ENCODE data around the gene POPDC2. TPM values are rescaled to one million over a fixed set of nuclear protein-coding genes. Genes with fewer than 3 reads are reported as not detected.

Gene POPDC2
- total and polyA plus RNA-seq, 10 of the 15 experiments (the other 5 are each of a cell fraction or from before 2014, with no cell fraction given): 1.8 to 12.7 (median 3.5) TPM

- H3K36me3 ChIP-seq (ENCODE audit: control insufficient read depth in 2 of 2, insufficient read depth in 2 of 2, low read length in 1 of 2): no peaks in the 10 kb centered on the region; a peak in 1 of 4 replicates
- H4K20me1 ChIP-seq (ENCODE audit: control insufficient read depth, insufficient read depth): no peaks in the 10 kb centered on the region
- ChIA-PET POLR2A (no interaction called here), CTCF (interaction anchor here (0.7 to 0.9 kb wide), 2 partner anchors 13 to 39 kb away, joined by 3 read pairs; no protein-coding TSS in a partner anchor), SMC1A (ENCODE audit: uncharacterized antibody, unreplicated experiment) (interaction anchor here (9.4 kb wide), 1 partner anchor 31 kb away, joined by 128 read pairs; no protein-coding TSS in a partner anchor), RAD21 (ENCODE audit: unreplicated experiment) (interaction anchor here (1.0 kb wide), 1 partner anchor 134 kb away, joined by 3 read pairs; no protein-coding TSS in a partner anchor)
- 85% methylated on average over 4 of the region's 4 CpGs for WGBS (ENCODE audit: insufficient coverage, insufficient replicate concordance, low lambda C conversion rate, missing lambda C conversion rate)
- H3K9me3 ChIP-seq (replicated peaks; ENCODE audit: control insufficient read depth, insufficient read depth, low read length): no peaks in the 10 kb centered on the region
- no peak overlapping the region for H2AFZ ChIP-seq (ENCODE audit: control insufficient read depth, low read depth, low read length)
- peaks cover 38% of the 10 kb centered on the region for H3K4me1 ChIP-seq (ENCODE audit: control insufficient read depth, insufficient read depth, low read length)
- no TSS peak for BruUV-seq (replicated peaks)
- no peak for TF ChIP-seq BACH1 (IDR thresholded peaks at IDR 0.05; ENCODE audit: borderline replicate concordance)
- no peak overlapping the region for H3K27ac ChIP-seq (ENCODE audit: control insufficient read depth, insufficient read depth)
- intact Hi-C loops (cut with micrococcal nuclease; ENCODE audit: unreplicated experiment): no loop called here
- no peak for ATAC-seq
- no peak overlapping the region for H3K4me3 ChIP-seq
- H3K27me3 ChIP-seq (replicated peaks in 1 of 2; ENCODE audit: control insufficient read depth in 2 of 2, insufficient read depth in 2 of 2, low read length in 1 of 2): no peaks in the 10 kb centered on the region
- in situ Hi-C loops (cut with MboI): no loop called here
- no peak overlapping the region for H3K4me2 ChIP-seq (ENCODE audit: control insufficient read depth, insufficient read depth)
- no peaks in the 10 kb centered on the region for H3K79me2 ChIP-seq (ENCODE audit: control insufficient read depth, insufficient read depth, low read length)
- H3K9ac ChIP-seq (ENCODE audit: control insufficient read depth, insufficient read depth, low read length): no peak overlapping the region
- no peak for FAIRE-seq
- DNase-seq (ENCODE audit: low read depth, low spot score): no peak
Observed at GRCh38 chr3:119632829-119633228, 27.6 kb downstream of the POPDC2 start.

GRCh38 chr3:119632216-119632615, 28.2 kb downstream of the POPDC2 start:
- WGBS (ENCODE audit: insufficient coverage, insufficient replicate concordance, low lambda C conversion rate, missing lambda C conversion rate): 74% methylated on average over 4 of the region's 4 CpGs
- H4K20me1 ChIP-seq (ENCODE audit: control insufficient read depth, insufficient read depth): no peaks in the 10 kb centered on the region
- H2AFZ ChIP-seq (ENCODE audit: control insufficient read depth, low read depth, low read length): no peak overlapping the region
- ATAC-seq (no peak), FAIRE-seq (no peak), DNase-seq (ENCODE audit: low read depth, low spot score) (no peak)
- in situ Hi-C loops (cut with MboI): no loop called here
- H3K27ac ChIP-seq (ENCODE audit: control insufficient read depth, insufficient read depth): no peak overlapping the region
- no peaks in the 10 kb centered on the region; a peak in 1 of 4 replicates for H3K36me3 ChIP-seq (ENCODE audit: control insufficient read depth in 2 of 2, insufficient read depth in 2 of 2, low read length in 1 of 2)
- intact Hi-C loops (cut with micrococcal nuclease; ENCODE audit: unreplicated experiment): no loop called here
- H3K4me1 ChIP-seq (ENCODE audit: control insufficient read depth, insufficient read depth, low read length): peaks cover 38% of the 10 kb centered on the region
- no peaks in the 10 kb centered on the region for H3K9me3 ChIP-seq (replicated peaks; ENCODE audit: control insufficient read depth, insufficient read depth, low read length)
- H3K9ac ChIP-seq (ENCODE audit: control insufficient read depth, insufficient read depth, low read length): no peak overlapping the region
- H3K79me2 ChIP-seq (ENCODE audit: control insufficient read depth, insufficient read depth, low read length): no peaks in the 10 kb centered on the region
- ChIA-PET CTCF (interaction anchor here (0.9 kb wide), 2 partner anchors 12 to 40 kb away, joined by 3 read pairs; no protein-coding TSS in a partner anchor), POLR2A (no interaction called here), SMC1A (ENCODE audit: uncharacterized antibody, unreplicated experiment) (interaction anchor here (9.4 kb wide), 1 partner anchor 31 kb away, joined by 128 read pairs; no protein-coding TSS in a partner anchor), RAD21 (ENCODE audit: unreplicated experiment) (interaction anchor here (1.0 to 7.8 kb wide), 2 partner anchors 31 to 133 kb away, joined by 3 to 103 read pairs; no protein-coding TSS in a partner anchor)
- H3K4me2 ChIP-seq (ENCODE audit: control insufficient read depth, insufficient read depth): no peak overlapping the region
- no TSS peak for BruUV-seq (replicated peaks)
- H3K4me3 ChIP-seq: no peak overlapping the region
- H3K27me3 ChIP-seq (replicated peaks in 1 of 2; ENCODE audit: control insufficient read depth in 2 of 2, insufficient read depth in 2 of 2, low read length in 1 of 2): no peaks in the 10 kb centered on the region
- TF ChIP-seq CEBPZ (IDR thresholded peaks at IDR 0.05; ENCODE audit: low read depth, low read length) (no peak), SREBF1 (IDR thresholded peaks at IDR 0.05; ENCODE audit: low read length) (no peak), TAF1 (IDR thresholded peaks at IDR 0.05; ENCODE audit: borderline replicate concordance, low read depth, low read length) (no peak), ELK1 (IDR thresholded peaks at IDR 0.05; ENCODE audit: low read depth, low read length) (no peak), ATF7 (IDR thresholded peaks at IDR 0.05; ENCODE audit: low read depth) (no peak), SRF (IDR thresholded peaks at IDR 0.05; ENCODE audit: low read depth in 2 of 2, low read length in 2 of 2) (no peak), FOXK2 (IDR thresholded peaks at IDR 0.05) (no peak), SKIL (IDR thresholded peaks at IDR 0.05; ENCODE audit: low read depth, poor library complexity, severe bottlenecking) (no peak), KLF5 (IDR thresholded peaks at IDR 0.05; ENCODE audit: partially characterized antibody) (no peak)
